ENCODE data around the gene SHC2.
A peak's percentile ranks its signal among the peaks of the same experiment; 100 is the strongest.

The SHC2 gene, protein sequence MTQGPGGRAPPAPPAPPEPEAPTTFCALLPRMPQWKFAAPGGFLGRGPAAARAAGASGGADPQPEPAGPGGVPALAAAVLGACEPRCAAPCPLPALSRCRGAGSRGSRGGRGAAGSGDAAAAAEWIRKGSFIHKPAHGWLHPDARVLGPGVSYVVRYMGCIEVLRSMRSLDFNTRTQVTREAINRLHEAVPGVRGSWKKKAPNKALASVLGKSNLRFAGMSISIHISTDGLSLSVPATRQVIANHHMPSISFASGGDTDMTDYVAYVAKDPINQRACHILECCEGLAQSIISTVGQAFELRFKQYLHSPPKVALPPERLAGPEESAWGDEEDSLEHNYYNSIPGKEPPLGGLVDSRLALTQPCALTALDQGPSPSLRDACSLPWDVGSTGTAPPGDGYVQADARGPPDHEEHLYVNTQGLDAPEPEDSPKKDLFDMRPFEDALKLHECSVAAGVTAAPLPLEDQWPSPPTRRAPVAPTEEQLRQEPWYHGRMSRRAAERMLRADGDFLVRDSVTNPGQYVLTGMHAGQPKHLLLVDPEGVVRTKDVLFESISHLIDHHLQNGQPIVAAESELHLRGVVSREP

DNA sequence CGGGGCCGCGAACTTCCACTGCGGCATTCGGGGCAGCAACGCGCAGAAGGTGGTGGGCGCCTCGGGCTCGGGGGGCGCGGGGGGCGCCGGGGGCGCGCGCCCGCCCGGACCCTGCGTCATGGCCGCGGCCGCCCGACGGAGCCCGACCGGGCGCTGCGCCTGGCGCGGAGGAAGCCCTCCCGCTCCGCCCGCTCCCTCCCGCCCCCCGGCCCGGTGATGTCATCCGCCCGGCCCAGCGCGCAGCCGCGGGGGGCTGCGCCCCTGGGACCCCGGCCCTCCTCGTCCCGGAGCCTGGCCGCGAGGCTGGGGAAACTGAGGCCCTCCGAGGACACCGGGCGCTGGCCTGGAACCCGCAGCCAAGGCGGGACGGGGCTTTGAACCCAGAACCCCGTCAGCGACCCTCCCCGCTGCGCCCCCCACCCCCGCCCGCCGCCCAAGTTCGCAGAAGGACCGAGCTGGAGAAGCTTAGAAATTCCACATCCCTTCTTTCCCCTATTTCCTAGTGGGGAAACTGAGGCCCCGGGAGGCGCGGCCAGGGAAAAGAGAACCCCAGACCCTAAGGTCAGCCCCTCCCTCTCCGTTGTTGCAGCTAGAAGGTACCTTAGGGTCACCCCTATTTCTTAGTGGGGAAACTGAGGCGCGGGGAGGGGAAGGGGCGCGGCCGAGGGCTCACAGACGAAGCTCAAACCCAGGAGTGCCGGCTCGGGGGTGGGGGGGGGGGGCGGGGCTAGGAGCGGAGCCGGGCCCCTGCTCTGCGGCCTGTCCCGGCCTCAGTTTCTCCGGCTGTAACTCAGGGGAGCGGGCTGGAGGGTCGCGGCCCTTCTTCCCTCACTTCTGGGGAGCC is at the start of gene SHC2:
SHC2 (minus strand) TSS at position 157 of the 844 bp plus-strand sequence; CDS start at position 120, 37 bp downstream.
- peak; percentile 16 for DNase-seq

DNA sequence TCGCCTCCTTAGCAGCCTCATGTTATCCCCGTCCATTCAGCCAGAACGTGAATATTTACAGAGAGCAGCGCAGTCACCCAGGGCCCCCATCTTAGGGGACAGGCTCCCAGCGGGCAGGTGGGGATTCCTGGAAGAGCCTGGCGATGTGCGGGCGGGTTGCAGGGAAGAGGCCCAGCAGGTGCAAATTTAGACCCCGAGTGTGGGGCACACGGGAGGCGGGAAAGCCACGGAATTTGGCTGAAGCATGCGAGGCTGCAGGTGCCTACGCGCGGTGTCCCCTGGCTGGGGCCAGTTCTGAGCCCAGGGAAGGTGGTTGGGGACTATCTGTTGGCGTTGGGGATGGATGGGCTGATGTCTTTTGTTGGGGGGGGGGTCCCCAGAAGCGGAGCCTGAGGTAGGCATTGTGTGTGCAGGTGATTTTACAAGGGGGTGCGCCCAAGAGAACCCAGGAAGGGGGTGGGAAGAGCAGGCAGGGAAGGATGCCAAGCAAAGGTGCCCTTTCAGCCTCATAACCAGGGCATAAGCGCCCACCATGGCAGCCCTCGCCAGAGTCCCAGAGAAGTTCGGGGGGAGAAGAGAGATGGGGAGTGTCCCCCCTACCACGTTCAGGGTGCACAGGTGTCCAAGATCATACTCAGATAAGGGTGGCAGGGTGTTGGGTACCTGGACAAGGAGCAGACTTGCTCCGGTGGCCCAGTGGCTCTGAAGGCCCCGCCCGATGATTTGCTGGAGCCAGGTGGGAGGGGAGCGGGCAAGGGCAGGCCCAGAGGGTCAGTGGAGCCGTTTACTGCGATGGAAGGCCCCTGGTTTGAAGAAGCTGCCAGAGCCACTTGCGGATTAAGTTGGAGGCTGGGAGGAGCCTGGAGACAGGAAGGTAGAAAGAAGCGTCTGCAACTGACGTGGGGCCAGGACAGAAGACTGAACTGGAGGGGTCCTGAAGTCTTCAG is 47.6 kb upstream of the SHC2 start:
- no peak for DNase-seq

DNA sequence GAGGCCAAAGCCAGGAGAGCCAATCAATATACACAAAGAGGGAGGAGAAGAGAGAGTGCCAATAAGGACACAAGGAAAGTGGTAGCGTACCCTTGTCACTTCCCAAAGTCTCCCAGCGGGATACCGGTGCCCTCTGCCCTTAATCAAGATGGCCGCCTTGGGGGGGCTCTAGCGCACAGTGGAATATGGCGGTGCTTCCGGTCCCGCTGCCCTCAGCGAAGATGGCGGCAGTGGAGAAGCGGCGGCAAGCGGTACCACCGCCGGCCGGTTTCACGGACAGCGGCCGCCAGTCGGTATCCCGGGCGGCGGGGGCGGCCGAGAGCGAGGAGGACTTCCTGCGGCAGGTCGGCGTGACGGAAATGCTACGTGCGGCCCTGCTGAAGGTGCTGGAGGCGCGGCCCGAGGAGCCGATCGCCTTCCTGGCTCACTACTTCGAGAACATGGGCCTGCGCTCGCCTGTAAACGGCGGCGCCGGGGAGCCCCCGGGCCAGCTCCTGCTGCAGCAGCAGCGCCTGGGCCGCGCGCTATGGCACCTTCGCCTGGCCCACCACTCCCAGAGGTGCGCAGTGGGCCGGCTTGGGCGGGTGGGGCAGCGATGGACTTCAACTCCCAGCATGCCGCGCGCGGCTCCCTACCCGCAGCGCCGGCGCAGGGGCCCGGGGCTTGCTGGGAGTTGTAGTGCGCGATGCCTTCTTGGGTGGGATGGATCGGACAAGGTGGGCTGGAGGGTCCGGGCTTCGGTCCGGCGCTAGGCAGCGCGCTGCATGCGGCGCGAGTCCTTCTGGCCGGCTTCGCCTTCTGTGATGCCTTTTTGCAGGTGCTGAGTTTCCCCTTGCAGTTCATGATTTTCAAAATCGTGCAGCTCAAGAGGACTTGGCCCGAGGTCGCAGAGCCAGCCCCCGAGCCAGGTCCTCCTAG is 46.7 kb upstream of the SHC2 start, which contains the start of gene TPGS1:
TPGS1 (plus strand) TSS at position 212 of the 918 bp plus-strand sequence; CDS start at position 222, 10 bp downstream.
- peak; percentile 84 for DNase-seq

DNA sequence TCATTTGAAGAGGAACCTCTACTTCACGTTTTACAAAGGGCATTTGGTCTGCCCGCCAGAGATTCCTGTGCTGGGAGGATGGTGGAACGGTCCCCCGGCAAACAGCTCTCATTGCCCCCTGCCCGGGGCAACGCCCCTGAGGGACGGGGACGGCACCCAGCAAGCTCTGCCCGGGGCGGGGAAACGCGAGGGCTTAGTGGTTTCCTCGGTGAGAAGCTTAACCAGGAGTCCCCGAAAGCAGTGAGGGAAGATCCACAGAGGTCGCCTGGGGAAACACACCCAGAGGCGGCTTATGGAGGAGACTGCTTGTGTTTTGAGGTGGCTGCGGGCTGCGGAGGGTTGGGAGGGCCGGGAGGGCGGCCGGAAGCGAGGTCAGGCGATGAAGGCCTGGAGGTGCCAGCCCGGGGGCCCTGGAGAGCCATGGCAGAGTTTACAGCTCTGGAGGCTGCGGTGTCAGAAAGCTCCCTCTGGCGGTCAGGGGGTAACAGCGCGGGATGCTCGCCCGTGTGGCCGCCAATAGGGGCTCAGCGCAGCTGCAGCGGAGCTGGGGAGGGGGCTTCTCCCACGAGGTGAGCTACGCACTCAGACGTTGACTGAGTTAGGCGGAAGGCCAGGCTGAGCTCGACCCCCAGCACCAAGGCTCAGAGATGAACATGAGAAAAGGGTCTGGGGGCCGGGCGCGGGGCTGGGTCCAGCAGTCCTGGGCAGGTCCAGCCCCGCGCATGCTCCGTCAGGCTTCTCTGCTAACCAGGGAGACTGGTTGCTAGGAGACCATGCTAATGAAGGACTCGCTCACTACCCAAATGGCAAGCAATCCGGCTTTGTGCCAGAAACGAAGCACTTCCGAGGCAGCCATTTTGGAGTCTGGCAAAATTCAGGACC is 45.8 kb upstream of the SHC2 start:
- peak; percentile 99 for DNase-seq

DNA sequence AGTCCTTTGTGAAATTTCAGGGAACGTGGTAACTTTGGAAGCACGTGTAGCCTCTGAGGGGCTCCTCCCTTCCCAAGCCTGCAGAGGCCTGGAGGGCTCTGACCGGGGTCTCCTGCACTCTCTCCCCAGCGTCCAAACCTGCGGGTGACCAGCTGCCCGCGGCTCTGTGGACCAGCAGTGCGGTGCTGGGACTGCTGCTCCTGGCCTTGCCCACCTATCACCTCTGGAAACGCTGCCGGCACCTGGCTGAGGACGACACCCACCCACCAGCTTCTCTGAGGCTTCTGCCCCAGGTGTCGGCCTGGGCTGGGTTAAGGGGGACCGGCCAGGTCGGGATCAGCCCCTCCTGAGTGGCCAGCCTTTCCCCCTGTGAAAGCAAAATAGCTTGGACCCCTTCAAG is 43.8 kb upstream of the SHC2 start:
- DNase-seq: no peak

DNA sequence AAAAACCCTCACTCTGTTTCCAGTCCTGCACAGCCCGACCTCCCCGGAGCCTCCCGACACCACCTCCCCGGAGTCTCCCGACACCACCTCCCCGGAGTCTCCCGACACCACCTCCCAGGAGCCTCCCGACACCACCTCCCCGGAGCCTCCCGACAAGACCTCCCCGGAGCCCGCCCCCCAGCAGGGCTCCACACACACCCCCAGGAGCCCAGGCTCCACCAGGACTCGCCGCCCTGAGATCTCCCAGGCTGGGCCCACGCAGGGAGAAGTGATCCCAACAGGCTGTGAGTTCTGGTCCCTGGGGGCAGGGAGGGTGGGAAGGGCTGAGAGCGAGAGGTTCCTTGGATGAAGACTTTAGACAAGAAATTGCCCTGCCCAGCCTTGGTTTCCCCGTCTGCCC is 40.8 kb upstream of the SHC2 start:
- no peak for DNase-seq

DNA sequence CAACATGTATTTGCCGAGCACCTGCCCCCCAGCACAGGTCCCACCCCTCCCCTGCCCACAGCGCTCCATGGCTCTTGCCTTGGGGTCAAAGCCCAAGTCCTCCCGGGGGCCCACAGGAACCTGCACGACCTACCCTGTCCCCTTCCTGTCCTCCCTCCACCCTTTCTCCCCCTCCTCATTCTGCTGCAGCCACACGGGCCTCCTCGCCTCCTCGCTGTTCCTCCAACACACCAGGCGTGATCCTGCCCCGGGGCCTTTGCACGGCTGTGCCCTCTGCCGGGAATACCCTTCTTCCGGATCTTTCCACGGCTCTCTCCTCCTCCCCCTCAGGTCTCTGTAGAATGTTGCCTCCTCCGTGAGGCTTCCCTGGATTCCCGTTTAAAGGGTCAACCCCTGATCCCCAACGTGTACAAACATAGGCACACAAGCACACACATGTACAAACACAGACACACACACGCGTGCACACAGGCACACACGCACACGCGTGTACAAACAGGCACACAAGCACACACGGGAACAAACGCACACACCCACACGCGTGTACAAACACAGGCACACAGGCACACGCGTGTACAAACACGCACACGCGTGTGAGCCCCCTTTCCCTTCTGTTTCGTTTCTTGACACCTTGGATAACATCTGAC is 38.3 kb upstream of the SHC2 start:
- DNase-seq: no peak

DNA sequence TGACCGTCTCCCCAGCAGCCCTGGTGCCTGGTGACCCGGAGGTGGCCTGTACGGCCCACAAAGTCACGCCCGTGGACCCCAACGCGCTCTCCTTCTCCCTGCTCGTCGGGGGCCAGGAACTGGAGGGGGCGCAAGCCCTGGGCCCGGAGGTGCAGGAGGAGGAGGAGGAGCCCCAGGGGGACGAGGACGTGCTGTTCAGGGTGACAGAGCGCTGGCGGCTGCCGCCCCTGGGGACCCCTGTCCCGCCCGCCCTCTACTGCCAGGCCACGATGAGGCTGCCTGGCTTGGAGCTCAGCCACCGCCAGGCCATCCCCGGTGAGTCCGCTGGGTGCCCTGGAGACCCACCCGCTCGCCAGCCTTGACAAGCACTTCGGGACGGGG is 37.7 kb upstream of the SHC2 start:
- DNase-seq: no peak

DNA sequence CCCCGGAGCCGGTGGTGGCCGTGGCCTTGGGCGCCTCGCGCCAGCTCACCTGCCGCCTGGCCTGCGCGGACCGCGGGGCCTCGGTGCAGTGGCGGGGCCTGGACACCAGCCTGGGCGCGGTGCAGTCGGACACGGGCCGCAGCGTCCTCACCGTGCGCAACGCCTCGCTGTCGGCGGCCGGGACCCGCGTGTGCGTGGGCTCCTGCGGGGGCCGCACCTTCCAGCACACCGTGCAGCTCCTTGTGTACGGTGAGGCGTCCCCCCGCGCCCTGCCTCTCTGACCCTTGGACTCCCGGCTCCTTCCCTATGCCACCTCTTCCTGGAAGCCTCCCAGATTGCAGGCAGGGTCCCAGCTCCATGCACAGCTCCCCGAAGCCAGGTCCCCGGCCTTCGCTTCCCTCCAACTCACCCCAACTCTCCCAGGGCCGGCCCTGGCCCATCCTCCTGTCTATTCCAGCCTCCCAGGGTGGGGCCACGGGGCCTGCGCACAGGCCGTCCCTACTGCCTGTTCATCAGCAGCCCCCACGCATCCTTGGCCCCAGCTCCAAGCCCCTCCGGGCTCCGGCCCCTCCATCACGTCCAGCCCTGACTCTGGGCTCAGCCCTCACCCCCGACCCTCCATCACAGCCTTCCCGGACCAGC is 37.2 kb upstream of the SHC2 start:
- DNase-seq: no peak

DNA sequence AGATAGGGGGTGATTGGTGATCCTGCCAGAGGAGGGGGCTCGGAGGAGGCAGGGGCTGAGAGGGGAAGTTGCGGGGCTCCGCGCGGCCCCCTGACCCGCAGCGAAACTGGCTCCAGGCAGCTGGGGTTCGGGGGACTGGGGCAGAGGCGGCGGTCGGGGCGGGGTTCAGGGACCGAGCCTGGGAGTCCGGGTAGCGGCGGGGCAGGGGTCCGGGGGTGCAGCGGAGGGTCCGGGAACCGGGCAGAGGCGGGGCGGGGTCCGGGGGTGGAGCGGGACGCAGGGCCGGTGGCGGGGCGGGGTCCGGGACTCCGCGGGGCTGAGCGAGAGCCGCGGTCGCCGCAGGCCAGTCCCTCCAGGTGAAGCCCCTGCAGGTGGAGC is 36.6 kb upstream of the SHC2 start:
- DNase-seq: no peak

DNA sequence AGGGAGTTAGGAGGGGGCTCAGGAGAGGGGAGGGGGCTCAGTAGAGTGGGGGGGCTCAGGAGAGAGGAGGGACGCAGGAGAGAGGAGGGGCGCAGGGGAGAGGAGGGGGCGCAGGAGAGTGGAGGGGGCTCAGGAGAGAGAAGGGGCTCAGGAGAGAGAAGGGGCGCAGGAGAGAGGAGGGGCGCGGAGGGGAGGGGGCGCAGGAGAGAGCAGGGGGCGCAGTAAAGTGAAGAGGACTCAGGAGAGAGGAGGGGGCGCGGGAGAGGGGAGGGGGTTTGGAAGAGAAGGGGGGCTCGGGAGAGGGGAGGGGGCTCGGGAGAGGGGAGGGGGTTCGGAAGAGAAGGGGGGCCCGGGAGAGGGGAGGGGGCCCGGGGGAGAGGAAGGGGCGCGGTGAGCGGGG is 36.2 kb upstream of the SHC2 start:
- no peak for DNase-seq

DNA sequence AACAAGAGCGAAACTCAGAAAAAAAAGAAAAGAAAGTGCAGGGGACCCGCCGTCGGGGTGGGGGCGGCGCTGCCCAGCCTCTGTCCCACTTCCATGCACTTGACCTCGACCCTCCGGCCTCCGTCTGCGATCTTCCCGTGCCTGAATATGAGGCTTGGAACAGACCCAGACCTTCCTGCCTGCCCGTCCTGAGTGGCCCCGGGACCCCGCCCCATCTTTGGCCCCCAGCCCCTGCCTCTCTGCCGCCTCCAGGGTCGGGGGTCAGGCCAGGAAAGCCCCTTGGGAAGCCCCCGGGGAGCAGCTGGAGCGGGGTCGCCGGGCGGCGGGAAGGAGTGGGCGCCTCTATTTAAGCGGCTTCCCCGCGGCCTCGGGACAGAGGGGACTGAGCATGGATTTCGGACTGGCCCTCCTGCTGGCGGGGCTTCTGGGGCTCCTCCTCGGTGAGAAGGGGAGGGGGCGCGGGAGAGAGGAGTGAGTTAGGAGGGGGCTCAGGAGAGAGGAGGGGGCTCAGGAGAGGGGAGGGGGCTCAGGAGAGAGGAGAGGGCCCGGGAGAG is 35.4 kb upstream of the SHC2 start, which contains the start of gene MADCAM1:
MADCAM1 (plus strand) TSS at position 375 of the 554 bp plus-strand sequence; CDS start at position 389, 14 bp downstream.
- no peak for DNase-seq

DNA sequence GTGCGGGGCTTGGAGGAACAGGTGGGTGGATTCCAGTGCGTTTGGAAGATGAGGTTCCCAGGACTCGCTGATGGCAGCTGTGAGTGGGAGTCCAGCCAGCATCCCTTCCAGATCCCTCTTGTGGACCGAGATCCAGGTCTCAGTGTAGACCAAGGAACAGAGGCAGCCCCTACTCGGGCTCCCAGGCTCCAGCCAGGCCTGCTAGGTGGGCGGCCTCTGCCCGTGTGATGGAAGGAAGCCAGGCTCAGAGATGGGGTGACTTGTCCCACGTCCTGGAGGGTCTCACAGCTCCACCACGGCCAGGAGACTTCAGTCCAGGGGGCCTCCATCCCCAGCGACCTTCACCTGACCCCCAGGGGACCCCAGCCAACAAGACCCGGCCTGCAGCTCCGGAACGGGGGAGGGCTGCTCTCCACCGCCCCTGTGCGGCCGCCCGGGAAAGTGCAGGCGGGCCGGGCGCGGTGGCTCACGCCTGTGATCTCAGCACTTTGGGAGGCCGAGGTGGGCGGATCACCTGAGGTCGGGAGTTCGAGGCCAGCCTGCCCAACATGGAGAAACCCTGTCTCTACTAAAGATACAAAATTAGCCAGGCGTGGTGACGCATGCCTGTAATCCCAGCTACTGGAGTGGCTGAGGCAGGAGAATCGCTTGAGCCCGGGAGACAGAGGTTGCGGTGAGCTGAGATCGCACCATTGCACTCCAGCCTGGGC is 34.7 kb upstream of the SHC2 start:
- DNase-seq: no peak

DNA sequence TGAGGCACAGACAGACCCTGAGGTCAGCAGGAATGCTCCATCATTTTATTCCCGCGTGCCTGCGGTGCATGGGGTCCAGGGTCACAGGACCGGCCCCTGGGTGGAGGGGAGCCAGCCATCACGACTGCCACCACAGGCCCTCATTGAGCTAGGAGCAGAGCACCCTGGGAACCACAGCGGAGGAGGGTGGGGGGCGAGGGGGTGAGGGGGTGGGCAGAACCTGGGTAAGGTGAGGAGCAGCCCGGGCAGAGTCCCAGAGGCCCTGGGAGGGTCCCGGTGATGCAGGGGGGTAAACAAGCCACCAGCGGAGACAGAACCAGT is 34.2 kb upstream of the SHC2 start:
- no peak for DNase-seq

DNA sequence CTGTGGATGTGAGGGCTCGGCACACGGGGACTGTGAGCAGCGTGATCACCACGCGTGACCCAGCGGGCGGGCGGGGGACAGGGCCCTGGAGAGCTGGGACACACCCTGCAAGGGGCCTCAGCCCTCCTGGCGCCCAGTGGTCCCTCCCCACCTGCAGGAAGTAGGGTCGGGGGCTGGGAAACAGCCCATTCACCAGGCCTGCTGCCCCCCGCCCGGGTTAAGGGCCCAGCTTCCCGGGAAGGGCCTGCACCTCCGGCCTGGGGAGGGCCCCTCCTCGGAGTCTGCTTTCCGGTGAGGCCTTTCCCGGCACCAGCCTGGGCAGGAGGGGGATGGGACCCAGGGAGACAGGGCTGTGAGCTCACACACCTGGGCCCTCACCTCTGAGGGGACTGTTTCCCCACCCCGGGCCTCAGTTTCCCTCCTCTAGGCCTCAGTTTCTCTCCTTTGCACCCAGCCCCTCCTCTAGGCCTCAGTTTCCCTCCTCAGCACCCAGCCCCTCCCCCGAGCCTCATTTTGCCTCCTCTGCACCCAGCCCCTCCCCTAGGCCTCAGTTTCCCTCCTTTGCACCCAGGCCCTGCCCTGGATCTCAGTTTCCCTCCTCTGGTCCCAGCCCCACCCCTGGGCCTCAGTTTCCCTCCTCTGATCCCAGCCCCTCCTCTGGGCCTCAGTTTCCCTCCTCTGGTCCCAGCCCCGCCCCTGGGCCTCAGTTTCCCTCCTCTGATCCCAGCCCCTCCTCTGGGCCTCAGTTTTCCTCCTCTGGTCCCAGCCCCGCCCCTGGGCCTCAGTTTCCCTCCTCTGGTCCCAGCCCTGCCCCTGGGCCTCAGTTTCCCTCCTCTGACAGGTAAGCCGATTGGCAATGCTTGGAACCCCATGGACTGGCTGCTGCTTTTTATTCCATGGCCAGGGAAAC is 33.6 kb upstream of the SHC2 start:
- no peak for DNase-seq

DNA sequence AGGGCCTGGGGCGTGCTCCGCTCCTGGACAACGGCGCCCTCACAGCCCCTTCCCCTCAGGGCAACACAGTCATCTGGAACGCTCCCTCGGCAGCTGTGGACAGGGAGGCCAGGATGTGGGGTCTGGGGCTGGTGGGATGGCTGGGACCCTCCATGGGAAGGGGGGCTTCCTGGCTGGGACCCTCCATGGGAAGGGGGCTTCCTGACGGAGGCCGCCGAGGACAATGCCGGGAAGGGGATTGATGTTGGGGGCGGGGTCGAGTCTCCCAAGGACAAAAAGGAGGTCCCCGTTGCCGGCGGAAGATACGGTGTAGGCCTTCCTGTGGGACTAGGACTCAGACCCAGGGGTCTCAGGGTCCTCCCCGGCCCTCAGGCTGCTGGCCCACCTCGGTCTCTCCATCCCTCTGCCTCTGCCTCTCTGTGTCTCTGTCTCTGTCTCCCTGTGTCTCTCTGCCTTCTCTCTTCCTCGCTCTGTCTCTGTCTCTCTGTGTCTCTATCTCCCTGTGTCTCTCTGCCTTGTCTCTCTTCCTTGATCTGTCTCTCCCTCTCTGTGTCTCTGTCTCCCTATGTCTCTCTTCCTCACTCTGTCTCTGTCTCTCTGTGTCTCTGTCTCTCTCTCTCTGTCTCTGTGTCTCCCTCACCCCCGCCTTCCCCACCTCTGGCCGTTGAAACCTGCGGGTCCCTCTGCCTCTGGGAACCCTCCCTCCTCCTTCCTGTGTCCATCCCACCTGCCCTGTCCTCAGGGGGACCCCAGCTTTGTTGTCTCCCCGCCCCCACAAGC is 32.7 kb upstream of the SHC2 start:
- DNase-seq: no peak
